GM21529 (cell line): Measurements from ENCODE around the gene WDR70.
"Not testable (repeated sequence)": the region's sequence is repeated elsewhere in the genome, so short reads cannot be mapped to it uniquely, and the experiment has no call there.

Experiments used
- ATAC-seq: cut with Tn5 transposase; IDR thresholded peaks from one replicate; pipeline ENCODE4 v1.9.1; 2021; ENCODE audit not compliant: unreplicated experiment

WDR70 gene

GRCh38 chr5:37787742-37788141 lies 408.6 kb downstream of the WDR70 start:
- no peak for ATAC-seq

GRCh38 chr5:37789991-37790390 lies 410.9 kb downstream of the WDR70 start:
- ATAC-seq: no peak

DNA sequence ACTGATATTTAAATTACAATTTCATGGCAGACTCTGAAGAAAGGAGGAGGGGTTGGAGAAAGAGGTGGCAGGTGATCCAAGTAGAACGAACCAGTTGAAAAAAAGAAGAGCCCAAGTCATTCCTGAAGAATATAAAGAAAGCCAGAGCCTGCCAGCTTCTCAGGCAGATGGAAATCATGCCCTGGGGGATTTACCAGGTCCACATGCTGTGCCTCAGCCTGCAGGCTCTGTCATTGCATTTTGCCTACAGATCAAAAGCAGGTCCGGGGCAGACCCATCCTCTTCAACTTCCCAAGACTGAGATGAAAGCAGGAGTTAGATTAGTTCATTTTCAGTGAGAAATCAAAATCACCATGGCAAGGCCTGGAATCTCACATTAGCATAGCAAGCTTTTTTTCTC lies 412.2 kb downstream of the WDR70 start:
- ATAC-seq: no peak

DNA sequence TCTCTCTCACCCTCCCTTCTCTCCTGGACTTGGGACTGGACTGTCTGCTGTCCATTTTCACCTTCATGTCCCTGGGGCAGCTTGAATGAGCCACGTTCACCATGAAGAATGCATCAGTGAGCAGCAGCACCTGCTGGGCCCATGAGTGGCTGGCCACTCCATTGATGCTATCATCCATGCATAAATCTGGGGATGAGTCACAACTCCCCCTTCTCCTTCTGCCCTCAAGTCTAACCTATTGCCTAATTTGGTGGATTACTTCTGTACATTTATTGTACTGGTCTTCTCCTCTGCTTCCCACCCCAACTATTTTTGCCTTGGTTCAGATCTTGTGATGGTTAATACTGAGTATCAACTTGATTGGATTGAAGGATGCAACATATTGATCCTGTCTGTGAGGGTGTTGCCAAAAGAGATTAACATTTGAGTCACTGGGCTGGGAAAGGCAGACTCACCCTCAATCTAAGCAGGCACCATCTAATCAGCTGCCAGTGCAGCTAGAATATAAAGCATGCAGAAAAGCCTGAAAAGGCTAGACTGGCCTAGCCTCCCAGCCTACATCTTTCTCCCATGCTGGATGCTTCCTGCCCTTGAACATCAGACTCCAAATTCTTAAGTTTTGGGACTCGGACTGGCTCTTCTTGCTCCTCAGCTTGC lies 414.0 kb downstream of the WDR70 start:
- no peak for ATAC-seq

GRCh38 chr5:37795292-37795691 lies 416.2 kb downstream of the WDR70 start:
- not testable (repeated sequence) for ATAC-seq

GRCh38 chr5:37796435-37796834 lies 417.3 kb downstream of the WDR70 start:
- not testable (repeated sequence) for ATAC-seq

DNA sequence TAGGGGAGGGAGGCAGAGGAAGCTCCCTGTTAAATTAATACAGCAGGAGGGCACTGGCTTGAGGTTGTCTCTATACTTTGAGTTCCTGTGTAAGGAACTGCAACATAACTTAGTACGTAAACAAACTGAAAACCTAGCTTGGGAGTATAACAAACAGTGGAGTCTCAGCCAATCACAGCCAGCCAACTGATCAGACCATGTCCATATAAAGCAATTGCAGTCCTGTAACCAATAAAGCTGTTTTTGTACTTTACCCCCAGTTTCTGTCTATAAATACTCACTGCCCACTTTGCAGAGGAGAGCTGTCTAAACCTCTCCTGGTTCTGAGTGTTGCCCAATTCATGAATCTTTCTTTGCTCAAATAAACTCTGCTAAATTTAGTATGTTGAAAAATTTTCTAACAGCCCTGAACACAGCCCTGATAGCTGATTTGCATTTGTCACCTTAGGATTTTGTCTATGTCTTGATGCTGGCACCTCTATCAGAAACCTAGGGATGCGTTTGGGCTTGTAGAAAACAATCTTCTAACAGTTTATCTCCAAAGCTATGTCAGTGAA lies 420.8 kb downstream of the WDR70 start:
- ATAC-seq: no peak

DNA sequence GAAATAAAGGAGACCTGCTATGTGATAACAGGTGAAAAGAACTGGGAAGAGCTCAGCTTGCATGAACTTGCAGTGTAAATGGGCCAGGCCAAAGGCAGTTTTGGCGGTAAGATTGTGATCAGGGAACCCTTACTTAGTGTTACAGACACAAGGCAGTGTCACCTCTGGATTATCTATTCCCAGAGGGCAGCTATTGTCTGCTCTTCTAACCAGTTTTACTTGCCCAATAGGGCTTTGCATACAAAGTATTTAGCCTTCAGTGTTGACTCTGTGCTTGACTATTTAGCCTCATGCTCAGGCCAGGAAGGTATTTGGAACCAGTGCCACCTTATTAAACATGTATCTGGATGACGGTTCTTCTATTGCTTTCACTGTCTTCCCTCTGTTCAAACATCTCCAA lies 422.4 kb downstream of the WDR70 start:
- no peak for ATAC-seq
